SK-N-SH treated with all-trans-retinoic acid at 6 μM for 48 hours (cell line): ENCODE data around the gene ZNF236.

Experiments used
- ATAC-seq: fragments of 200-7000 bp; cut with Tn5 transposase; 3 replicates; pipeline ENCODE4 v1.9.1; 2020; ENCODE audit warnings: mild to moderate bottlenecking, moderate library complexity
- ARNTL ChIP-seq: fragments of 450-650 bp; formaldehyde crosslinking; IDR thresholded peaks from 2 replicates; pipeline ENCODE4 v1.5.0; 2020; ENCODE audit warnings: low read depth, mild to moderate bottlenecking, moderate library complexity, borderline replicate concordance
- CSDC2 ChIP-seq: fragments of 250-450 bp; sonication (Bioruptor Pico); IDR thresholded peaks from 2 replicates; pipeline ENCODE4 v1.5.0; 2020; ENCODE audit warnings: mild to moderate bottlenecking, moderate library complexity
- ESRRG ChIP-seq: fragments of 250-450 bp; sonication (Bioruptor Pico); IDR thresholded peaks from 2 replicates; pipeline ENCODE4 v1.6.1; 2021; ENCODE audit warnings: mild to moderate bottlenecking
- ISL1 ChIP-seq: fragments of 250-450 bp; sonication (Bioruptor Pico); IDR thresholded peaks from 2 replicates; pipeline ENCODE4 v2.1.2; 2022; ENCODE audit warnings: mild to moderate bottlenecking, moderate library complexity
- OSR1 ChIP-seq: fragments of 250-450 bp; sonication (Bioruptor Pico); IDR thresholded peaks from 2 replicates; pipeline ENCODE4 v1.8.0; 2022; ENCODE audit warnings: moderate library complexity, mild to moderate bottlenecking, inconsistent platforms
- RARB ChIP-seq: fragments of 250-450 bp; sonication (Bioruptor Pico); IDR thresholded peaks from 2 replicates; pipeline ENCODE4 v1.8.0; 2021; ENCODE audit warnings: mild to moderate bottlenecking, moderate library complexity
- TCF4 ChIP-seq: fragments of 250-450 bp; sonication (Bioruptor Pico); IDR thresholded peaks from 2 replicates; pipeline ENCODE4 v1.8.0; 2021; ENCODE audit warnings: mild to moderate bottlenecking, moderate library complexity, borderline replicate concordance
- ZC3H10 ChIP-seq: fragments of 250-450 bp; sonication (Bioruptor Pico); IDR thresholded peaks from 2 replicates; pipeline ENCODE4 v1.5.1; 2021; ENCODE audit warnings: mild to moderate bottlenecking, moderate library complexity
- ZFP3 ChIP-seq: fragments of 250-450 bp; sonication (Bioruptor Pico); IDR thresholded peaks from 2 replicates; pipeline ENCODE4 v1.5.0; 2020; ENCODE audit warnings: mild to moderate bottlenecking, moderate library complexity
- ZFP30 ChIP-seq: fragments of 450-650 bp; formaldehyde crosslinking; IDR thresholded peaks from 2 replicates; pipeline ENCODE4 v1.5.0; 2022; ENCODE audit warnings: mild to moderate bottlenecking, moderate library complexity
- ZNF70 ChIP-seq: fragments of 450-650 bp; formaldehyde crosslinking; IDR thresholded peaks from 2 replicates; pipeline ENCODE4 v1.5.0; 2020; ENCODE audit warnings: mild to moderate bottlenecking, moderate library complexity
- TF ChIP-seq, protein P1 (sequence below): fragments of 250-450 bp; sonication (Bioruptor Pico); IDR thresholded peaks from 2 replicates; pipeline ENCODE4 v1.5.0; 2020; ENCODE audit warnings: mild to moderate bottlenecking, moderate library complexity
- TF ChIP-seq, protein P2 (sequence below): fragments of 250-450 bp; sonication (Bioruptor Pico); IDR thresholded peaks from 2 replicates; pipeline ENCODE4 v1.5.1; 2021; ENCODE audit warnings: mild to moderate bottlenecking, moderate library complexity
- TF ChIP-seq, protein P3 (sequence below): fragments of 250-450 bp; sonication (Bioruptor Pico); IDR thresholded peaks from 2 replicates; pipeline ENCODE4 v1.5.1; 2020; ENCODE audit warnings: low read depth, mild to moderate bottlenecking, moderate library complexity
- TF ChIP-seq, protein P4 (sequence below): fragments of 250-450 bp; sonication (Bioruptor Pico); IDR thresholded peaks from 2 replicates; pipeline ENCODE4 v1.8.0; 2021; ENCODE audit warnings: low read depth, mild to moderate bottlenecking, moderate library complexity, borderline replicate concordance
- TF ChIP-seq, protein P5 (sequence below): fragments of 250-450 bp; sonication (Bioruptor Pico); IDR thresholded peaks from 2 replicates; pipeline ENCODE4 v1.8.0; 2020; ENCODE audit warnings: mild to moderate bottlenecking, moderate library complexity, borderline replicate concordance

The ZNF236 gene

DNA sequence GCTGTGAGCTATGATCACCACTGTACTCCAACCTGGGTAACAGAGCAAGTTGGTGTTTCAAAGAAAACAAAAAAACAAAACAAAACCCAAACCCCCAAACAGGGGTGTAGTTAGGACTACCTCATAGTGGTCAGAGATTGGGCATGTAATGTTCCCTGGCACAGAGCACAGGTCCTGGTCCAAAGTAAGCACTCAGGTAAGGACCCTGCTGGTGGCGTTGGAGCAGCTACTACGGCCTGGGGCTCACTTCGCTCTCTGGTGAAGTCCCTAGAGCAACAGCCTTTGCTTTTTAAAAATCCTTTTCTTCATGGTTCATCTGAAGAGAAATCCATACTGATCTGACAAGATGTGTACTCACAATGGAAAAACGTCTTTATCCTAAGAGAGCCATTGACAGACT, 130.4 kb downstream of the ZNF236 start:
- TF ChIP-seq ZFP30 (CRISPR knock-in tag) (no peak), ARNTL (no peak), OSR1 (no peak)
- TF ChIP-seq, protein P1, sequence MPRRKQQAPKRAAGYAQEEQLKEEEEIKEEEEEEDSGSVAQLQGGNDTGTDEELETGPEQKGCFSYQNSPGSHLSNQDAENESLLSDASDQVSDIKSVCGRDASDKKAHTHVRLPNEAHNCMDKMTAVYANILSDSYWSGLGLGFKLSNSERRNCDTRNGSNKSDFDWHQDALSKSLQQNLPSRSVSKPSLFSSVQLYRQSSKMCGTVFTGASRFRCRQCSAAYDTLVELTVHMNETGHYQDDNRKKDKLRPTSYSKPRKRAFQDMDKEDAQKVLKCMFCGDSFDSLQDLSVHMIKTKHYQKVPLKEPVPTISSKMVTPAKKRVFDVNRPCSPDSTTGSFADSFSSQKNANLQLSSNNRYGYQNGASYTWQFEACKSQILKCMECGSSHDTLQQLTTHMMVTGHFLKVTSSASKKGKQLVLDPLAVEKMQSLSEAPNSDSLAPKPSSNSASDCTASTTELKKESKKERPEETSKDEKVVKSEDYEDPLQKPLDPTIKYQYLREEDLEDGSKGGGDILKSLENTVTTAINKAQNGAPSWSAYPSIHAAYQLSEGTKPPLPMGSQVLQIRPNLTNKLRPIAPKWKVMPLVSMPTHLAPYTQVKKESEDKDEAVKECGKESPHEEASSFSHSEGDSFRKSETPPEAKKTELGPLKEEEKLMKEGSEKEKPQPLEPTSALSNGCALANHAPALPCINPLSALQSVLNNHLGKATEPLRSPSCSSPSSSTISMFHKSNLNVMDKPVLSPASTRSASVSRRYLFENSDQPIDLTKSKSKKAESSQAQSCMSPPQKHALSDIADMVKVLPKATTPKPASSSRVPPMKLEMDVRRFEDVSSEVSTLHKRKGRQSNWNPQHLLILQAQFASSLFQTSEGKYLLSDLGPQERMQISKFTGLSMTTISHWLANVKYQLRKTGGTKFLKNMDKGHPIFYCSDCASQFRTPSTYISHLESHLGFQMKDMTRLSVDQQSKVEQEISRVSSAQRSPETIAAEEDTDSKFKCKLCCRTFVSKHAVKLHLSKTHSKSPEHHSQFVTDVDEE (CRISPR knock-in tag) = no peak
- TF ChIP-seq, protein P2, sequence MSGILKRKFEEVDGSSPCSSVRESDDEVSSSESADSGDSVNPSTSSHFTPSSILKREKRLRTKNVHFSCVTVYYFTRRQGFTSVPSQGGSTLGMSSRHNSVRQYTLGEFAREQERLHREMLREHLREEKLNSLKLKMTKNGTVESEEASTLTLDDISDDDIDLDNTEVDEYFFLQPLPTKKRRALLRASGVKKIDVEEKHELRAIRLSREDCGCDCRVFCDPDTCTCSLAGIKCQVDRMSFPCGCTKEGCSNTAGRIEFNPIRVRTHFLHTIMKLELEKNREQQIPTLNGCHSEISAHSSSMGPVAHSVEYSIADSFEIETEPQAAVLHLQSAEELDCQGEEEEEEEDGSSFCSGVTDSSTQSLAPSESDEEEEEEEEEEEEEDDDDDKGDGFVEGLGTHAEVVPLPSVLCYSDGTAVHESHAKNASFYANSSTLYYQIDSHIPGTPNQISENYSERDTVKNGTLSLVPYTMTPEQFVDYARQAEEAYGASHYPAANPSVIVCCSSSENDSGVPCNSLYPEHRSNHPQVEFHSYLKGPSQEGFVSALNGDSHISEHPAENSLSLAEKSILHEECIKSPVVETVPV (CRISPR knock-in tag) = no peak
- TF ChIP-seq, all 23 proteins: peak for 0
- ATAC-seq = no peak

DNA sequence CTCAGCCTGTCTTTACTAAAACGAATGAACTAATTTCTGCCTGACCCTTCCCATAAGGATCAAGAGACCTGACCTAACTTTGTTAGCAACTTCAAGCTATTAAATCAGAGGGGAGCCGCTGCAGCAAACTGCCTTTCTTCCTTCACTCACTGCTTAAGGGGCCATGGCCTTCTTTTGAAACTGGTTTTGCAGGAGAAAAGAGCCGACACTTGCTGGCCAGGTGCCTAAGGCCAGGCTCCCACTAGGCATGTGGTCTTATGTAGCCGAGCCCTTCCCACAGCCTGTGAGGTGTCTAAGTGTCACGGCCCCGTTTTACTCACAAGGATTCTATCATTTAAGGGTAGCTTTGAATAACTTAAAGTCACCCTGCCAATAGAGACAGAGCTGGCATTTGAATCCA, 130.8 kb downstream of the ZNF236 start:
- TF ChIP-seq ZNF70 (CRISPR knock-in tag) (no peak), ZFP30 (CRISPR knock-in tag) (no peak), TCF4 (CRISPR knock-in tag) (no peak), ZFP3 (CRISPR knock-in tag) (no peak)
- no peak for ATAC-seq

DNA sequence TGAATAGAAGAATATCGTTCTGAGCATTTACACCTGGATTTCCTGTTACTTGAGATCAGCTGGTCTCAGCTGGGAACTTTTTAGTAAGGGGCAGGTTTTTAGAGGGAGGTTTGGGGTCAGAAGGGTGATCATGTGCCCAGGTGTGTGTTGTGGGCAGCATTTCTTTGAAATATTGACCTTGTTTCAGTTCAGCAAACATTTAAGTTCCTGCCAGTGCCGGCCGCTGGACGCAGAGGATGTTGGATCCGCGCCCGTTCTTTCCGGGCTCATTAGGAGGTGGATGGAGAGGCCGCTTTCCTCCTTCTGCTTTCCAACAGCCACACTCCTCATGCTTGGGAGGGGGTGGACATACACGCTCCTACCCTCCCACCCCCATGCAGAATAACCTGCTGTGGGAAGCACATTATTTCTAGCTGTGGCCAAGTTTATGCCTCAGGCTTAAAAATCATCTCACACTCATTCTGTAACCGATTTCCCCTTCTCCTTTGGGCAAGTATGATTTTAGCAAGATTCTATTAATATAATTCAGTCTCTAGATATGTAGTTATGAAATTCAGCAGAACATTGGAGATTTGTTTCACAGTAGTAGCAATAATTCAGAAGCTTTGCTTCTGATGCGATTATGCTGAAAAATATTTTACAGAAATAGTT, 131.4 kb downstream of the ZNF236 start:
- TF ChIP-seq RARB (no peak), ESRRG (no peak), ZC3H10 (CRISPR knock-in tag) (no peak), OSR1 (no peak)
- no peak for ATAC-seq

DNA sequence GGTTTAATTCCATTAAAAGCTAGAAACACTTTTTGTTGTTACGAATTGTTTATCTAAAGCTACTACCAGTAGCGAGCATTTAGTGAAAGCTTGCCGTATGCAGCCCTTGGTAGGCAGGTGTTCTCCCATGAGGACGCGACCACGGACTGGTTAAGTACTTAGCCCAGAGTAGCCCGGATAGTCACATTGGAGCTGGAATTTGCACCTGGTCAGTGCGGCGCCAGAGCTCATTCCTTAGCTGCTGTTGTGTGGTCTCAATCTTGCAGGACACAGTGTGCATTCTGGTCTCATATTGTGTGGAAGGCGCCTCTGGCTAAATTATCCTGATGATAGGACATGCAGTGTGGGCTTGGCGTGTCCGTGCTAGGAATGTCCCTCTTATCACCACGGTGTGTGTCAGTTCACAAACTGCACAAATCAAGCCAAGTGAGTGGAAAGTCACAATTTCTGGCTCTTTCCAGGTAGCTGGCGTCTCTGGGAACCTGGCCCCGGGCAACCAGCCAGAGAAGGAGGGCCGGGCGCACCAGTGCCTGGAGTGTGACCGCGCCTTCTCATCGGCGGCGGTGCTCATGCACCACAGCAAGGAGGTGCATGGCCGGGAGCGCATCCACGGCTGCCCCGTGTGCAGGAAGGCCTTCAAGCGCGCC, 133.3 kb downstream of the ZNF236 start:
- ATAC-seq = no peak
- TF ChIP-seq, protein P3, sequence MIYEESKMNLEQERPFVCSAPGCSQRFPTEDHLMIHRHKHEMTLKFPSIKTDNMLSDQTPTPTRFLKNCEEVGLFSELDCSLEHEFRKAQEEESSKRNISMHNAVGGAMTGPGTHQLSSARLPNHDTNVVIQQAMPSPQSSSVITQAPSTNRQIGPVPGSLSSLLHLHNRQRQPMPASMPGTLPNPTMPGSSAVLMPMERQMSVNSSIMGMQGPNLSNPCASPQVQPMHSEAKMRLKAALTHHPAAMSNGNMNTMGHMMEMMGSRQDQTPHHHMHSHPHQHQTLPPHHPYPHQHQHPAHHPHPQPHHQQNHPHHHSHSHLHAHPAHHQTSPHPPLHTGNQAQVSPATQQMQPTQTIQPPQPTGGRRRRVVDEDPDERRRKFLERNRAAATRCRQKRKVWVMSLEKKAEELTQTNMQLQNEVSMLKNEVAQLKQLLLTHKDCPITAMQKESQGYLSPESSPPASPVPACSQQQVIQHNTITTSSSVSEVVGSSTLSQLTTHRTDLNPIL (CRISPR knock-in tag) = no peak
- no peak for TF ChIP-seq CSDC2
- no peak for TF ChIP-seq ESRRG
- no peak for TF ChIP-seq RARB
- TF ChIP-seq, protein P1 (CRISPR knock-in tag) = no peak
- TF ChIP-seq, protein P4, sequence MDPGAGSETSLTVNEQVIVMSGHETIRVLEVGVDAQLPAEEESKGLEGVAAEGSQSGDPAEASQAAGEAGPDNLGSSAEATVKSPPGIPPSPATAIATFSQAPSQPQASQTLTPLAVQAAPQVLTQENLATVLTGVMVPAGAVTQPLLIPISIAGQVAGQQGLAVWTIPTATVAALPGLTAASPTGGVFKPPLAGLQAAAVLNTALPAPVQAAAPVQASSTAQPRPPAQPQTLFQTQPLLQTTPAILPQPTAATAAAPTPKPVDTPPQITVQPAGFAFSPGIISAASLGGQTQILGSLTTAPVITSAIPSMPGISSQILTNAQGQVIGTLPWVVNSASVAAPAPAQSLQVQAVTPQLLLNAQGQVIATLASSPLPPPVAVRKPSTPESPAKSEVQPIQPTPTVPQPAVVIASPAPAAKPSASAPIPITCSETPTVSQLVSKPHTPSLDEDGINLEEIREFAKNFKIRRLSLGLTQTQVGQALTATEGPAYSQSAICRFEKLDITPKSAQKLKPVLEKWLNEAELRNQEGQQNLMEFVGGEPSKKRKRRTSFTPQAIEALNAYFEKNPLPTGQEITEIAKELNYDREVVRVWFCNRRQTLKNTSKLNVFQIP (CRISPR knock-in tag) = no peak
- TF ChIP-seq ISL1 = no peak
- no peak for TF ChIP-seq ARNTL
- no peak for TF ChIP-seq TCF4 (CRISPR knock-in tag)
- TF ChIP-seq, protein P5, sequence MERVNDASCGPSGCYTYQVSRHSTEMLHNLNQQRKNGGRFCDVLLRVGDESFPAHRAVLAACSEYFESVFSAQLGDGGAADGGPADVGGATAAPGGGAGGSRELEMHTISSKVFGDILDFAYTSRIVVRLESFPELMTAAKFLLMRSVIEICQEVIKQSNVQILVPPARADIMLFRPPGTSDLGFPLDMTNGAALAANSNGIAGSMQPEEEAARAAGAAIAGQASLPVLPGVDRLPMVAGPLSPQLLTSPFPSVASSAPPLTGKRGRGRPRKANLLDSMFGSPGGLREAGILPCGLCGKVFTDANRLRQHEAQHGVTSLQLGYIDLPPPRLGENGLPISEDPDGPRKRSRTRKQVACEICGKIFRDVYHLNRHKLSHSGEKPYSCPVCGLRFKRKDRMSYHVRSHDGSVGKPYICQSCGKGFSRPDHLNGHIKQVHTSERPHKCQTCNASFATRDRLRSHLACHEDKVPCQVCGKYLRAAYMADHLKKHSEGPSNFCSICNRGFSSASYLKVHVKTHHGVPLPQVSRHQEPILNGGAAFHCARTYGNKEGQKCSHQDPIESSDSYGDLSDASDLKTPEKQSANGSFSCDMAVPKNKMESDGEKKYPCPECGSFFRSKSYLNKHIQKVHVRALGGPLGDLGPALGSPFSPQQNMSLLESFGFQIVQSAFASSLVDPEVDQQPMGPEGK (CRISPR knock-in tag) = no peak
- TF ChIP-seq, all 23 proteins: peak for 0
